Peyer's patch (tissue), 4 donors: ENCODE results near the gene BCAS1.

Experiments used
- CTCF ChIP-seq, 6 experiments: fragments of 450-650 bp in 4 of 6; fragments of 200-600 bp in 2 of 6; sonication (generic) in 1 of 6; IDR thresholded peaks; one replicate each; pipeline ENCODE4 v1.5.1; 2017 to 2019; ENCODE audit warnings: antibody characterized with exemption in 6 of 6, mild to moderate bottlenecking in 3 of 6, moderate library complexity in 1 of 6
- POLR2A ChIP-seq, 2 donors: fragments of 450-650 bp; IDR thresholded peaks; one replicate each; pipeline ENCODE4 v1.5.1; 2017; ENCODE audit warnings: antibody characterized with exemption in 2 of 2, mild to moderate bottlenecking in 2 of 2, moderate library complexity in 2 of 2

GRCh38 chr20:54074511-54074910 lies 4.1 kb upstream of the BCAS1 start:
- no peak for TF ChIP-seq POLR2A (IDR thresholded peaks at IDR 0.05)
- no peak for TF ChIP-seq CTCF (IDR thresholded peaks at IDR 0.05)
